Esophagus squamous epithelium (tissue), 4 donors: ENCODE measurements around the gene S100A14.

ENCODE experiments used
- CTCF ChIP-seq, 6 experiments: fragments of 450-650 bp in 4 of 6; fragments of 200-600 bp in 2 of 6; sonication (generic) in 2 of 6; IDR thresholded peaks; one replicate each; pipeline ENCODE4 v1.5.1; 2016 to 2019; ENCODE audit warnings: antibody characterized with exemption in 6 of 6, mild to moderate bottlenecking in 4 of 6, moderate library complexity in 4 of 6
- POLR2A ChIP-seq, 4 donors: fragments of 450-650 bp; IDR thresholded peaks; one replicate each; pipeline ENCODE4 v1.6.1; 2017; ENCODE audit warnings: antibody characterized with exemption in 4 of 4, mild to moderate bottlenecking in 4 of 4, moderate library complexity in 3 of 4

GRCh38 chr1:153573351-153573750 is 42.8 kb downstream of the S100A14 start:
- TF ChIP-seq CTCF (IDR thresholded peaks at IDR 0.05) (no peak), POLR2A (IDR thresholded peaks at IDR 0.05) (no peak)
